Thoracic aorta (tissue), 2 donors: ENCODE results near the gene AK9. TPM values are rescaled to one million over a fixed set of nuclear protein-coding genes. Genes with fewer than 3 reads are reported as not detected.

Experiments
- ATAC-seq: fragments of 150-250 bp; one replicate; pipeline ENCODE4 v1.8.0; 2017; ENCODE audit warnings: low read depth; ENCODE audit not compliant: insufficient number of reproducible peaks, low FRiP score
- DNase-seq: peaks from one replicate; pipeline ENCODE4 v3.0.0-alpha.2; 2020; ENCODE audit warnings: low spot score
- H3K27ac ChIP-seq, 2 donors: fragments of 200-600 bp; sonication (generic); 1 replicate in 1 of 2; 2 replicates in 1 of 2; pipeline ENCODE4 v1.5.1; 2016; ENCODE audit warnings: mild to moderate bottlenecking in 2 of 2, moderate library complexity in 2 of 2
- H3K27me3 ChIP-seq: fragments of 200-600 bp; sonication (generic); replicated peaks from 2 replicates; pipeline ENCODE4 v1.6.0; 2016; ENCODE audit warnings: mild to moderate bottlenecking; ENCODE audit not compliant: insufficient read depth
- H3K36me3 ChIP-seq: fragments of 200-600 bp; sonication (generic); one replicate; pipeline ENCODE4 v1.5.1; 2016
- H3K4me1 ChIP-seq, 2 donors: fragments of 200-600 bp; sonication (generic); 1 replicate in 1 of 2; 2 replicates in 1 of 2; pipeline versions ENCODE4 v1.5.1 to v1.6.0; 2016; ENCODE audit warnings: low read depth in 2 of 2, mild to moderate bottlenecking in 1 of 2; ENCODE audit not compliant: control insufficient read depth in 1 of 2
- H3K4me3 ChIP-seq: fragments of 200-600 bp; sonication (generic); 2 replicates; pipeline ENCODE4 v1.5.1; 2016; ENCODE audit warnings: mild to moderate bottlenecking
- H3K9me3 ChIP-seq: fragments of 200-600 bp; sonication (generic); 2 replicates; pipeline ENCODE4 v1.5.1; 2016
- CTCF ChIP-seq: fragments of 200-600 bp; sonication (generic); IDR thresholded peaks from one replicate; pipeline ENCODE4 v1.5.1; 2019; ENCODE audit warnings: antibody characterized with exemption
- total RNA-seq, 2 donors: library from RNA; depleted of rRNA; stranded (reverse); fragments of >200 nt; gene quantifications; one replicate each; pipeline versions ENCODE4 v1.1.0 to v1.2.3, GENCODE V29; 2016

The AK9 gene
- total RNA-seq, 2 donors from 2014 or later: 12.5 to 12.8 TPM

GRCh38 chr6:109485266-109485935, 205.6 kb downstream of the AK9 start:
- Histone ChIP-seq H3K27me3 (no peaks in the 10 kb centered on the region), H3K4me1 (peaks cover 18 to 23% of the 10 kb centered on the region in 2 donors), H3K9me3 (no peaks in the 10 kb centered on the region), H3K27ac (no peak overlapping the region), H3K36me3 (peaks cover 3% of the 10 kb centered on the region), H3K4me3 (no peak overlapping the region)
- ATAC-seq (no peak), DNase-seq (no peak)
- TF ChIP-seq CTCF: no peak

GRCh38 chr6:109484122-109484521, 206.9 kb downstream of the AK9 start:
- H3K4me1 ChIP-seq: peaks cover 24 to 35% of the 10 kb centered on the region in 2 donors
- no peaks in the 10 kb centered on the region for H3K27me3 ChIP-seq
- H3K36me3 ChIP-seq: peaks cover 3% of the 10 kb centered on the region
- DNase-seq (no peak), ATAC-seq (no peak)
- peak overlapping the region; percentile 96 for H3K4me3 ChIP-seq
- no peak for TF ChIP-seq CTCF
- no peaks in the 10 kb centered on the region for H3K9me3 ChIP-seq
- H3K27ac ChIP-seq: peak overlapping the region; percentile 6 to 10

GRCh38 chr6:109483735-109484057, 207.3 kb downstream of the AK9 start:
- Histone ChIP-seq H3K36me3 (peaks cover 3% of the 10 kb centered on the region), H3K27me3 (no peaks in the 10 kb centered on the region), H3K4me1 (peaks cover 24 to 40% of the 10 kb centered on the region in 2 donors), H3K9me3 (no peaks in the 10 kb centered on the region), H3K4me3 (peak overlapping the region; percentile 96), H3K27ac (peak overlapping the region; percentile 6 to 10)
- no peak for DNase-seq
- TF ChIP-seq CTCF: no peak
- ATAC-seq: no peak

GRCh38 chr6:109482905-109483734, 207.9 kb downstream of the AK9 start, which contains the start of gene ZBTB24:
TSS of gene ZBTB24 (minus strand) at chr6:109483219. CDS start at chr6:109482026, 1,193 bp downstream.
- DNase-seq (peak; percentile 65), ATAC-seq (peak; percentile 65)
- Histone ChIP-seq H3K4me1 (peaks cover 27 to 45% of the 10 kb centered on the region in 2 donors), H3K36me3 (peaks cover 3% of the 10 kb centered on the region), H3K4me3 (peak within 1 kb of the TSS; percentile 96), H3K9me3 (no peaks in the 10 kb centered on the region), H3K27me3 (no peaks in the 10 kb centered on the region), H3K27ac (peak within 1 kb of the TSS; percentile 65 to 67)
- TF ChIP-seq CTCF: peak; percentile 7

GRCh38 chr6:109480993-109481480, 210.0 kb downstream of the AK9 start:
- Histone ChIP-seq H3K27ac (no peak overlapping the region), H3K36me3 (peaks cover 3% of the 10 kb centered on the region), H3K4me3 (peak overlapping the region; percentile 5), H3K27me3 (no peaks in the 10 kb centered on the region), H3K4me1 (peaks cover 27 to 62% of the 10 kb centered on the region in 2 donors), H3K9me3 (no peaks in the 10 kb centered on the region)
- TF ChIP-seq CTCF: no peak
- ATAC-seq (no peak), DNase-seq (no peak)
